D721Med (cell line): ENCODE measurements around the gene TBC1D22B.

Experiments used
- DNase-seq: peaks from one replicate; pipeline ENCODE4 v3.0.0; 2011; ENCODE audit warnings: low spot score; ENCODE audit not compliant: insufficient read length
- FAIRE-seq: peaks from 2 replicates; lab custom pipeline; 2011; peaks lifted over from hg19 to GRCh38; lab: Jason Lieb, UNC
- TF ChIP-seq, protein P1 (sequence below): IDR thresholded peaks from 2 replicates; pipeline ENCODE4 v1.5.1; 2012; ENCODE audit warnings: mild to moderate bottlenecking, control low read depth; ENCODE audit not compliant: insufficient read depth; ENCODE audit errors: missing control alignments

Gene TBC1D22B, protein sequence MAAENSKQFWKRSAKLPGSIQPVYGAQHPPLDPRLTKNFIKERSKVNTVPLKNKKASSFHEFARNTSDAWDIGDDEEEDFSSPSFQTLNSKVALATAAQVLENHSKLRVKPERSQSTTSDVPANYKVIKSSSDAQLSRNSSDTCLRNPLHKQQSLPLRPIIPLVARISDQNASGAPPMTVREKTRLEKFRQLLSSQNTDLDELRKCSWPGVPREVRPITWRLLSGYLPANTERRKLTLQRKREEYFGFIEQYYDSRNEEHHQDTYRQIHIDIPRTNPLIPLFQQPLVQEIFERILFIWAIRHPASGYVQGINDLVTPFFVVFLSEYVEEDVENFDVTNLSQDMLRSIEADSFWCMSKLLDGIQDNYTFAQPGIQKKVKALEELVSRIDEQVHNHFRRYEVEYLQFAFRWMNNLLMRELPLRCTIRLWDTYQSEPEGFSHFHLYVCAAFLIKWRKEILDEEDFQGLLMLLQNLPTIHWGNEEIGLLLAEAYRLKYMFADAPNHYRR

DNA sequence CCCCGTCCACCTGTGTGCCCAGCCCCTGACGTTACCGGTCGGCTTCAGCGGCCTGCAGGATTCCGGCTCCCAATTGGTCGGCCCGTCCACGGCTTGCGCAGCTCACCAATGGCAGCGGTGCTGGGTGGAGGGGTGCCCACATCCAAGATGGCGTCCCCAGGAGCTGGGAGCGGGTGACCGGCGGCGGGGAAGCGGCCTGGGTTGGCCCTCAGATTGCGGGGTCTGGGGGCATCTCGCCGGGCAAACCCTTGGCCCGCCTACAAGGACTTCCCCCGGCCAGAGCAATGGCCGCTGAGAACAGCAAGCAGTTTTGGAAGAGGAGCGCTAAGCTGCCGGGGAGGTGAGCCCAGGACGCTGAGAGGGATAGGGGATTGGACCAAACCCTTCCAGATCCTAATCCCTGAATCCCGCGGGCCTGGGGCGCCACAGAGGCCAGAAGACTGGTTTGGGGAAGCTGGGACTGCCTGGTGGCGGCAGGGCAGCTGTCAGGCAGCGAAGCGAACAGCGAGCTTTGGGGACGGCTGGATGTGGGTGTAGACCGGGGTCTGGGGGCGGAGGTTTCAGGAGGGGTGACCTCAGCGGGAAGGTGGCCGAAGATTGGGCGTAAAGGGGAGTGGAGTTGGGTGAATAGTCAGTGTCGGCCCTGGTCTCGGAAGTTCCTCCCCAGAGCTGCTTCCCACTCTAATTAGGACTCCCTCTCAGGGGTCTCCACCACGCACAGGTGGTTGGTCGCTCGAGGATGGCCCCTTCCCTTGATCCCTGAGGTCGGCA is at the start of gene TBC1D22B, which contains the start of gene TMEM217:
Gene TBC1D22B, plus strand, starts transcription at position 139 of the 771 bp plus-strand sequence. Its CDS starts 146 bp downstream, at position 285.
Gene TMEM217, minus strand, starts transcription at position 511 of the 771 bp plus-strand sequence. CDS start 39,114 bp downstream, outside the sequence.
- FAIRE-seq: no peak
- TF ChIP-seq, protein P1, sequence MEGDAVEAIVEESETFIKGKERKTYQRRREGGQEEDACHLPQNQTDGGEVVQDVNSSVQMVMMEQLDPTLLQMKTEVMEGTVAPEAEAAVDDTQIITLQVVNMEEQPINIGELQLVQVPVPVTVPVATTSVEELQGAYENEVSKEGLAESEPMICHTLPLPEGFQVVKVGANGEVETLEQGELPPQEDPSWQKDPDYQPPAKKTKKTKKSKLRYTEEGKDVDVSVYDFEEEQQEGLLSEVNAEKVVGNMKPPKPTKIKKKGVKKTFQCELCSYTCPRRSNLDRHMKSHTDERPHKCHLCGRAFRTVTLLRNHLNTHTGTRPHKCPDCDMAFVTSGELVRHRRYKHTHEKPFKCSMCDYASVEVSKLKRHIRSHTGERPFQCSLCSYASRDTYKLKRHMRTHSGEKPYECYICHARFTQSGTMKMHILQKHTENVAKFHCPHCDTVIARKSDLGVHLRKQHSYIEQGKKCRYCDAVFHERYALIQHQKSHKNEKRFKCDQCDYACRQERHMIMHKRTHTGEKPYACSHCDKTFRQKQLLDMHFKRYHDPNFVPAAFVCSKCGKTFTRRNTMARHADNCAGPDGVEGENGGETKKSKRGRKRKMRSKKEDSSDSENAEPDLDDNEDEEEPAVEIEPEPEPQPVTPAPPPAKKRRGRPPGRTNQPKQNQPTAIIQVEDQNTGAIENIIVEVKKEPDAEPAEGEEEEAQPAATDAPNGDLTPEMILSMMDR: no peak
- peak; percentile 93 for DNase-seq

DNA sequence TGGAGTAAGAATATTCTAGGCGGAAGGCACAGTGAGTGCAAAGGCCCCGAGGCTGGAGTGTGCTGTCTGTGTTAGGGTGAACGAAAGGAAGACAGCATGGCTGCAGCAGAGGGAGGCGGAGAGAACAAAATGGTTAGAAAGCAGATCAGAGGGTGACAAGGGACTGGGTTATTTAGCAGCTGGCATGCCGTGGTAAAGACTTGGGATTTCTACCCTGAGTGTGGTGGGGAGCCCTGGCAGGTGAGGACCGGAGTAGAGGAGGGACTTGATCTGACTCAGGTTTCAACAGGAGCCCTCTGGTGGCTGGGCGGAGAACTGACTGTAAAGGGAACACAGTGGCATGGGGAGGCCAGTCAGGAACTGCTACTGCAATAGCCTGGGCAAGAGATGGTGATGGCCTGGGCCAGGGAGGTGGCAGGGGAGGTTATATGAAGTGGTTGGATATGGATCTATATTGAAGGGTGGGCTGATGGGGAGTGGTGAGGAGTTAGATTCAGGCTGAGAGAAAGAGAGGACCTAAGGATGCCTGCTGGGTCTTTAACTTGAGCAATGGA is 49.6 kb upstream of the TBC1D22B start:
- no peak for FAIRE-seq

DNA sequence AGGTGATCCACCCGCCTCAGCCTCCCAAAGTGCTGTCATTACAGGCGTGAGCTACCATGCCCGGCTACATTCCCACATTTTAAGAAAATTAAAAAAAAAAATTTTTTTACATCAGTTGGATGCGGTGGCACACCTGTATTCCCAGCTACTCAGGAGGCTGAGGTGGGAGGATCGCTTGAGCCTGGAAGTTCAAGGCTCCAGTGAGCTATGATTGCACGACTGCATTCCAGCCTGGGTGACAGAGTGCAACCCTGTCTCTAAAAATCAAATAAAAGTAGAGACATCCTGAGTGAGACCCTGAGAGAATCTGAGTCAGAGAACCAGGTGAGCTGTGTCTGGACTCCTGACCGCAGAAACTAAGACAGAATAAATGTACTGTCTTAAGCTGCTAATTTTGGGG is 48.8 kb upstream of the TBC1D22B start:
- FAIRE-seq (no peak), DNase-seq (no peak)
- TF ChIP-seq, protein P1: no peak

More for the DNA sequence above, 49.6 kb upstream of the TBC1D22B start:
- peak; percentile 49 for DNase-seq
- TF ChIP-seq, protein P1: peak; percentile 65

DNA sequence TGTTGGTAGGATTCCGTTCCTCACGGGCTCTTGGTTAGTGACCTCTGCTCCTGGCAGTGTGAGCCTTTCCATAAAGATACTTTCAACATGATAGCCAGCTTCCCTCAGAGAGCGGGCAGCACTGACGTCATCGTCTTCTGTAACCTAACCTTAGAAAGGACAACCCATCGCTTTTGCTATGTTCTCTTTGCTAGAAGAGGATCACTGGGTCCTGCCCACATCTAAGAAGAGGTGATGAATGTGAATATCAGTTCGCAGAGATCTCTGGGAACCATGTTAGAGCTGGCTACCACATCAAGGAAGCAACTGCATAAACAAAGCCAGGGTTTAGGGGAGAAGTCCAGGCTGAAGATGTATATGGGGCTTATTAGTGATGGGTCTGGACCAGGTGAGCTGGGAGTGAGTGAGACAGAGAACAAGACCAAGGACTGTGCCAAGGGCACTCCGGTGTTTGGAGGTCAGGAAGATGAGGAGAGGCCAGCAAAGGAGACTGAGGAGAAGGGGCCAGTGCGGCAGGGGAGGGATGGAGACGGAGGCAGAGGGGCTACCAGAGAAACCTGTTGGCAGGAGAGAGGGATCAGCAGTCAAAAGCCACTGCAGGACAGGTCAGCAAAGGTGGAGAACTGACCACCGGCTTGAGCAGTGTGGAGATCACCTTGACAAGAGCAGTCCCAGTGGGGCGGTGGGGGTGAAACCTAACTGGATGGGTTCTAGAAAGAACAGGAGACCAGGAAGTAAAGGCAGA is 47.9 kb upstream of the TBC1D22B start:
- TF ChIP-seq, protein P1: no peak
- DNase-seq: no peak
- FAIRE-seq: no peak

DNA sequence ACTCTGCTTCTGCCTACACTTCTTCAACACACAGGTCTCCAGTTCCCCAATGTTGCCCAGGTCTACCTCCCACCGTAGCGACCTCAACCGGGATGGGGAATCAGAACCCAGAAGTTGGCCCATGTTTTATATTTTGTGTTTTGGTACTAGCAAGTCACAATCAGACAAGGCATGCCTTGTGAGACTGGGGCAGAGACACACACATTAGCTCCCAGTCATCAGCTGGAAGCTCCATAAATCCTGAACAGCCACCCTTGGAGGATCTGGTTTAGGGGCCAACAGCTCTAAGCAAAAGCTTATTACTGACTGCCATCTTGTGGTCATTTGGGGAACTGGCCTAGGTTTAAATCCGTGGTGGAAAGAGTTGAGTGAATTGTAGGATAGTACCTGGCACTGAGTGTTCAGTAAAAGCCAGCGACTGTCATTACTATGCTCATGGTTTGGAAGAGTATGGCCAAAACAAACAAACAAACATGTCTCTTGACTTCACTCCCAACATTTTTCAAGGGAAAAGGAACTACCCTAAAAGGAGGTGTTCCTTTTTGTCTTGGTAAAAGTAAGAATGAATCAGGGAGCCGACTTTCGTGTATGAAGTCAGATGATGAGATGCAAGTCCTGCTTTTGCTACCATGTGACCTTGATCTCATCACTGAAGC is 47.1 kb upstream of the TBC1D22B start:
- DNase-seq (peak; percentile 53), FAIRE-seq (peak; percentile 29)

More for the DNA sequence above, 47.1 kb upstream of the TBC1D22B start:
- TF ChIP-seq, protein P1: peak; percentile 98
